ENCODE results near the gene FAM53A. TPM values are rescaled to one million over a fixed set of nuclear protein-coding genes. Genes with fewer than 3 reads are reported as not detected.

FAM53A gene
- total and polyA plus RNA-seq, 2 of the 4 experiments (the other 2 are of a cell fraction) = 2.0 to 3.1 TPM

GRCh38 chr4:1678244-1678643, 5.9 kb downstream of the FAM53A start:
- no CpG with 5 or more reads among the region's 5 CpGs for whole genome bisulfite sequencing, 2 experiments (ENCODE audit: extremely low coverage in 2 of 2, insufficient read length in 1 of 2)
- Histone ChIP-seq H3K4me3 (ENCODE audit: insufficient read depth, low read depth, low read length) (no peak overlapping the region), H3K23ac (ENCODE audit: low read depth, low read length) (no peak overlapping the region), H3K4ac (ENCODE audit: low read depth, low read length) (no peak overlapping the region), H4K5ac (ENCODE audit: low read depth, low read length) (no peak overlapping the region), H2BK5ac (ENCODE audit: low read depth, low read length, poor library complexity, severe bottlenecking) (no peak overlapping the region), H3K27ac (ENCODE audit: insufficient read depth, low read length) (no peak overlapping the region), H2BK120ac (ENCODE audit: low read depth, low read length) (no peak overlapping the region), H2AK5ac (ENCODE audit: low read depth, low read length) (no peak overlapping the region), H3K18ac (ENCODE audit: low read depth, low read length) (no peak overlapping the region), H3K36me3 (ENCODE audit: control insufficient read depth, insufficient read depth, low read length) (no peaks in the 10 kb centered on the region), H3K9me3 (ENCODE audit: control insufficient read depth, insufficient read depth, low read length) (no peaks in the 10 kb centered on the region), H4K20me1 (ENCODE audit: insufficient read depth, low read length) (peaks cover 3% of the 10 kb centered on the region), H3K9me1 (ENCODE audit: insufficient read depth, low read length) (peaks cover 4% of the 10 kb centered on the region; the same call in 1 of the 2 replicates), H2BK20ac (ENCODE audit: low read depth, low read length) (no peak overlapping the region), H3K56ac (ENCODE audit: extremely low read depth, insufficient read depth, low read length) (no peak overlapping the region), H4K91ac (ENCODE audit: insufficient read depth, low read depth, low read length) (no peak overlapping the region), H3K14ac (replicated peaks; ENCODE audit: low read depth, low read length) (no peak overlapping the region), H3K79me1 (ENCODE audit: low read depth in 1 of 2, low read length in 2 of 2) (peaks cover 0 to 7% of the 10 kb centered on the region in 2 experiments; a peak in 2 of 4 replicates), H3K4me1 (ENCODE audit: control insufficient read depth, insufficient read depth, low read length) (peaks cover 3% of the 10 kb centered on the region; the same call in 1 of the 2 replicates), H3K4me2 (ENCODE audit: low read depth, low read length) (no peak overlapping the region), H2AFZ (replicated peaks; ENCODE audit: low read length, poor library complexity) (no peak overlapping the region), H3K9ac (ENCODE audit: low read depth, low read length) (no peak overlapping the region), H3K27me3 (ENCODE audit: control insufficient read depth, insufficient read depth, low read length) (no peaks in the 10 kb centered on the region), H2AK9ac (replicated peaks; ENCODE audit: low read depth, low read length, poor library complexity) (no peak overlapping the region), H4K8ac (ENCODE audit: low read depth in 2 of 2, low read length in 2 of 2) (no peak overlapping the region), H2BK15ac (ENCODE audit: low read depth, low read length) (no peak overlapping the region)
- dilution Hi-C loops (cut with HindIII; ENCODE audit: low sequenced_read_pairs, unreplicated experiment) (no loop called here), in situ Hi-C loops (cut with MboI; ENCODE audit: low sequenced_read_pairs) (no loop called here), intact Hi-C loops (cut with micrococcal nuclease) (no loop called here)
- POLR2A ChIA-PET (ENCODE audit: unreplicated experiment) = no interaction called here
- no TSS peak for BruUV-seq (replicated peaks)
- DNase-seq (no peak), ATAC-seq (ENCODE audit: low read depth) (no peak)
- CTCF ChIA-PET = interaction anchor here (0.7 kb wide), 1 partner anchor 15 kb away, joined by 3 read pairs; no protein-coding TSS in a partner anchor
- TF ChIP-seq POLR2A (IDR thresholded peaks at IDR 0.05; ENCODE audit: low read depth, low read length) = no peak
